Stimulated activated CD8-positive, alpha-beta memory T cell treated with anti-CD3 and anti-CD28 coated beads, Interleukin-15, amount 100 ng/mL, for 48 hours (primary cell): ENCODE results near the gene ADGB.
"Not testable (repeated sequence)": the region's sequence is repeated elsewhere in the genome, so short reads cannot be mapped to it uniquely, and the experiment has no call there.

Experiments
- DNase-seq, 2 donors: peaks; one replicate each; pipeline ENCODE4 v3.0.0-alpha.2; 2020; ENCODE audit warnings: low read depth in 2 of 2

ADGB gene

GRCh38 chr6:146819596-146820320 is 221.0 kb downstream of the ADGB start:
- DNase-seq = no peak

- DNase-seq = no peak
Observed at GRCh38 chr6:146827216-146827928, 228.6 kb downstream of the ADGB start.

- no peak for DNase-seq
Observed at GRCh38 chr6:146829792-146830565, 231.2 kb downstream of the ADGB start.

- no peak for DNase-seq
Observed at GRCh38 chr6:146833157-146833556, 234.4 kb downstream of the ADGB start.

- no peak for DNase-seq
Observed at GRCh38 chr6:146840216-146840615, 241.4 kb downstream of the ADGB start.

- no peak for DNase-seq
Observed at GRCh38 chr6:146840641-146841040, 241.9 kb downstream of the ADGB start.

- no peak for DNase-seq
Observed at GRCh38 chr6:146847426-146847825, 248.7 kb downstream of the ADGB start.

GRCh38 chr6:146850238-146850896 is 251.6 kb downstream of the ADGB start:
- peak in 1 of 2 donors; percentile 45 for DNase-seq

- DNase-seq = no peak
Observed at GRCh38 chr6:146850981-146851380, 252.2 kb downstream of the ADGB start.

- no peak for DNase-seq
Observed at GRCh38 chr6:146851837-146852236, 253.1 kb downstream of the ADGB start.

GRCh38 chr6:146854521-146855255 is 255.9 kb downstream of the ADGB start:
- DNase-seq = not testable (repeated sequence)

- no peak for DNase-seq
Observed at GRCh38 chr6:146855889-146856288, 257.1 kb downstream of the ADGB start.

- peak in 1 of 2 donors; percentile 45 for DNase-seq
Observed at GRCh38 chr6:146856296-146856695, 257.5 kb downstream of the ADGB start.

GRCh38 chr6:146857180-146857979 is 258.6 kb downstream of the ADGB start:
- peak; percentile 62 to 63 for DNase-seq

GRCh38 chr6:146857980-146858347 is 259.2 kb downstream of the ADGB start:
- DNase-seq = no peak

GRCh38 chr6:146859206-146859605 is 260.4 kb downstream of the ADGB start:
- DNase-seq = no peak

- DNase-seq = no peak
Observed at GRCh38 chr6:146859795-146860495, 261.2 kb downstream of the ADGB start.

- DNase-seq = no peak
Observed at GRCh38 chr6:146860583-146860982, 261.8 kb downstream of the ADGB start.

- DNase-seq = no peak
Observed at GRCh38 chr6:146861029-146861563, 262.3 kb downstream of the ADGB start.

- no peak for DNase-seq
Observed at GRCh38 chr6:146861716-146862115, 262.9 kb downstream of the ADGB start.
